Mesodermal cell (in vitro differentiated cells): Measurements from ENCODE around the gene ELOF1.

Experiments
- H3K27ac ChIP-seq: 2 replicates; pipeline ENCODE4 v1.7.0; 2013; ENCODE audit warnings: mild to moderate bottlenecking, low read depth, low read length, moderate library complexity; ENCODE audit not compliant: severe bottlenecking
- H3K36me3 ChIP-seq: 2 replicates; pipeline ENCODE4 v1.7.1; 2013; ENCODE audit warnings: mild to moderate bottlenecking, low read length, moderate library complexity; ENCODE audit not compliant: control insufficient read depth, insufficient read depth
- H3K4me1 ChIP-seq: one replicate; pipeline ENCODE4 v1.7.1; 2013; ENCODE audit warnings: mild to moderate bottlenecking, low read length; ENCODE audit not compliant: insufficient read depth, control insufficient read depth, poor library complexity, severe bottlenecking
- H3K4me3 ChIP-seq: 2 replicates; pipeline ENCODE4 v1.7.0; 2013; ENCODE audit warnings: low read length, control low read depth, mild to moderate bottlenecking; ENCODE audit not compliant: insufficient read depth, poor library complexity, severe bottlenecking; ENCODE audit errors: extremely low read depth
- H3K9me3 ChIP-seq: 2 replicates; pipeline ENCODE4 v1.7.1; 2013; ENCODE audit warnings: mild to moderate bottlenecking, low read length, moderate library complexity; ENCODE audit not compliant: control insufficient read depth
- WGBS, 2 experiments: methylation state at CpG; one replicate each; pipeline ENCODE4 v1.1.5; 2013; ENCODE audit warnings: missing lambda C conversion rate in 2 of 2; ENCODE audit not compliant: insufficient coverage in 2 of 2; 5-methylcytosine and 5-hydroxymethylcytosine counted together

Gene ELOF1

GRCh38 chr19:11551603-11552235, 7.3 kb downstream of the ELOF1 start:
- 84 to 90% methylated on average over 22 to 24 of the region's 26 CpGs for WGBS, 2 experiments
- H3K27ac ChIP-seq, result peak overlapping the region; percentile 49
- H3K4me3 ChIP-seq, result no peak overlapping the region
- no peaks in the 10 kb centered on the region for H3K9me3 ChIP-seq
- no peaks in the 10 kb centered on the region for H3K4me1 ChIP-seq
- H3K36me3 ChIP-seq, result peaks cover 71% of the 10 kb centered on the region

GRCh38 chr19:11550265-11550664, 8.8 kb downstream of the ELOF1 start:
- no peak overlapping the region for H3K27ac ChIP-seq
- WGBS, 2 experiments, result 94 to 96% methylated on average over 4 to 6 of the region's 8 CpGs
- no peak overlapping the region for H3K4me3 ChIP-seq
- H3K9me3 ChIP-seq, result no peaks in the 10 kb centered on the region
- peaks cover 3% of the 10 kb centered on the region for H3K4me1 ChIP-seq
- peaks cover 72% of the 10 kb centered on the region for H3K36me3 ChIP-seq

GRCh38 chr19:11549386-11549953, 9.6 kb downstream of the ELOF1 start:
- 96 to 98% methylated on average over 20 to 23 of the region's 24 CpGs for WGBS, 2 experiments
- no peaks in the 10 kb centered on the region for H3K9me3 ChIP-seq
- H3K4me3 ChIP-seq, result no peak overlapping the region

GRCh38 chr19:11547929-11548700, 10.9 kb downstream of the ELOF1 start:
- WGBS, 2 experiments, result 96 to 97% methylated on average over 11 to 13 of the region's 14 CpGs

More at GRCh38 chr19:11549386-11549953, 9.6 kb downstream of the ELOF1 start:
- H3K27ac ChIP-seq, result no peak overlapping the region
- peaks cover 6% of the 10 kb centered on the region for H3K4me1 ChIP-seq
- peaks cover 69% of the 10 kb centered on the region for H3K36me3 ChIP-seq

GRCh38 chr19:11541238-11541637, 17.8 kb downstream of the ELOF1 start:
- Histone ChIP-seq H3K4me3 (no peak overlapping the region), H3K36me3 (peaks cover 15% of the 10 kb centered on the region), H3K9me3 (no peaks in the 10 kb centered on the region), H3K27ac (no peak overlapping the region), H3K4me1 (peaks cover 10% of the 10 kb centered on the region)
- WGBS, 2 experiments, result 88 to 100% methylated on average over 2 to 3 of the region's 3 CpGs

More at GRCh38 chr19:11547929-11548700, 10.9 kb downstream of the ELOF1 start:
- Histone ChIP-seq H3K27ac (no peak overlapping the region), H3K4me3 (no peak overlapping the region), H3K9me3 (no peaks in the 10 kb centered on the region), H3K36me3 (peaks cover 64% of the 10 kb centered on the region), H3K4me1 (peaks cover 6% of the 10 kb centered on the region)

GRCh38 chr19:11540645-11541044, 18.4 kb downstream of the ELOF1 start:
- 80 to 100% methylated on average over 1 of the region's 5 CpGs for WGBS, 2 experiments
- H3K27ac ChIP-seq, result no peak overlapping the region
- H3K4me1 ChIP-seq, result peaks cover 11% of the 10 kb centered on the region
- H3K36me3 ChIP-seq, result peaks cover 13% of the 10 kb centered on the region
- H3K4me3 ChIP-seq, result no peak overlapping the region
- no peaks in the 10 kb centered on the region for H3K9me3 ChIP-seq

- no peaks in the 10 kb centered on the region for H3K9me3 ChIP-seq
- peaks cover 11% of the 10 kb centered on the region for H3K4me1 ChIP-seq
- H3K27ac ChIP-seq, result peak overlapping the region; percentile 89
- H3K4me3 ChIP-seq, result peak overlapping the region; percentile 45
- peaks cover 9% of the 10 kb centered on the region for H3K36me3 ChIP-seq
- 30 to 51% methylated on average over 5 to 8 of the region's 36 CpGs for WGBS, 2 experiments
These were observed 19.3 kb downstream of the ELOF1 start for GRCh38 chr19:11539495-11540365.

GRCh38 chr19:11538232-11539036, 20.6 kb downstream of the ELOF1 start, which contains the start of gene CNN1:
TSS of gene CNN1 (plus strand) at chr19:11538851. CDS start at chr19:11538928, 77 bp downstream.
- H3K4me1 ChIP-seq, result peaks cover 11% of the 10 kb centered on the region
- H3K4me3 ChIP-seq, result peak within 1 kb of the TSS; percentile 45
- H3K27ac ChIP-seq, result peak within 1 kb of the TSS; percentile 89
- no peaks in the 10 kb centered on the region for H3K9me3 ChIP-seq
- no peaks in the 10 kb centered on the region for H3K36me3 ChIP-seq
- 19% methylated on average over 12 to 16 of the region's 21 CpGs for WGBS, 2 experiments

- H3K27ac ChIP-seq, result peak overlapping the region; percentile 55
- peaks cover 15% of the 10 kb centered on the region for H3K4me1 ChIP-seq
- H3K4me3 ChIP-seq, result peak overlapping the region; percentile 29
- no peaks in the 10 kb centered on the region for H3K36me3 ChIP-seq
- no peaks in the 10 kb centered on the region for H3K9me3 ChIP-seq
- 10 to 11% methylated on average over 47 to 50 of the region's 54 CpGs for WGBS, 2 experiments
These were observed 23.0 kb downstream of the ELOF1 start for GRCh38 chr19:11535792-11536595.
